Neutrophil (primary cell): Measurements from ENCODE around the gene ATP6V1D.

Experiments
- H3K27ac ChIP-seq: fragments of 200-600 bp; sonication (generic); 2 replicates; pipeline ENCODE4 v1.5.1; 2016; ENCODE audit warnings: mild to moderate bottlenecking, moderate library complexity
- H3K27me3 ChIP-seq: fragments of 200-600 bp; sonication (generic); 2 replicates; pipeline ENCODE4 v1.6.0; 2016; ENCODE audit warnings: mild to moderate bottlenecking
- H3K36me3 ChIP-seq: fragments of 200-600 bp; sonication (generic); 2 replicates; pipeline ENCODE4 v1.5.1; 2017
- H3K4me1 ChIP-seq, 2 experiments: fragments of 200-600 bp in 1 of 2; sonication (generic) in 1 of 2; 1 replicate in 1 of 2; 2 replicates in 1 of 2; pipeline versions ENCODE4 v1.5.1 to v1.6.1; 2013 to 2016; ENCODE audit warnings: low read depth in 1 of 2, low read length in 1 of 2, mild to moderate bottlenecking in 1 of 2, moderate library complexity in 1 of 2; ENCODE audit not compliant: control insufficient read depth in 1 of 2, insufficient read depth in 1 of 2
- H3K4me3 ChIP-seq, 2 experiments: fragments of 200-600 bp in 1 of 2; sonication (generic) in 1 of 2; 1 replicate in 1 of 2; 2 replicates in 1 of 2; pipeline ENCODE4 v1.5.1; 2013 to 2016; ENCODE audit warnings: low read depth in 1 of 2, low read length in 1 of 2, mild to moderate bottlenecking in 1 of 2, moderate library complexity in 1 of 2
- H3K9me3 ChIP-seq: fragments of 200-600 bp; sonication (generic); 2 replicates; pipeline ENCODE4 v1.5.1; 2016
- TF ChIP-seq, protein P1 (sequence below): fragments of 200-600 bp; sonication (generic); IDR thresholded peaks from 2 replicates; pipeline ENCODE4 v1.5.1; 2016; ENCODE audit warnings: antibody characterized with exemption

ATP6V1D gene

DNA sequence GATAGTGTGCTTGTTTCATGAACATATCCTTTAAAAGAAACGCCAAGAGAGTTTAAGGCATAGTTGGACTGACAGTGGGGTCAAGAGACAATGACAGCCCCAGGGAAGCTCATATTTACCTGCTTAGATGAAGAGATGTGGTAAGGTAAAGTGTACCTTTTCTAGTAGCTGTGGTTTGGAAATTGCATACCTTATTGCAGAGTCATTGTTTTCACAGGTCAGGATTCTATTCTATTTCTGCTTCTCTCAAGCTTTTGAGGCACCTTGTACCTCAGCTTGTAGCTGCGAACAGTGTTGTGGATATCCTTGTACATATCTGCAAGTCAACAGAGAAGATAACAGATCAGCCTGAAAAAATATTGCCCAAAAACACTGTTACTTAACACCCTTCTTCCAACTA lies 47.7 kb downstream of the ATP6V1D start:
- Histone ChIP-seq H3K4me1 (no peaks in the 10 kb centered on the region), H3K4me3 (no peak overlapping the region), H3K36me3 (peaks cover 3% of the 10 kb centered on the region), H3K9me3 (no peaks in the 10 kb centered on the region), H3K27ac (no peak overlapping the region), H3K27me3 (no peaks in the 10 kb centered on the region)
- TF ChIP-seq, protein P1, sequence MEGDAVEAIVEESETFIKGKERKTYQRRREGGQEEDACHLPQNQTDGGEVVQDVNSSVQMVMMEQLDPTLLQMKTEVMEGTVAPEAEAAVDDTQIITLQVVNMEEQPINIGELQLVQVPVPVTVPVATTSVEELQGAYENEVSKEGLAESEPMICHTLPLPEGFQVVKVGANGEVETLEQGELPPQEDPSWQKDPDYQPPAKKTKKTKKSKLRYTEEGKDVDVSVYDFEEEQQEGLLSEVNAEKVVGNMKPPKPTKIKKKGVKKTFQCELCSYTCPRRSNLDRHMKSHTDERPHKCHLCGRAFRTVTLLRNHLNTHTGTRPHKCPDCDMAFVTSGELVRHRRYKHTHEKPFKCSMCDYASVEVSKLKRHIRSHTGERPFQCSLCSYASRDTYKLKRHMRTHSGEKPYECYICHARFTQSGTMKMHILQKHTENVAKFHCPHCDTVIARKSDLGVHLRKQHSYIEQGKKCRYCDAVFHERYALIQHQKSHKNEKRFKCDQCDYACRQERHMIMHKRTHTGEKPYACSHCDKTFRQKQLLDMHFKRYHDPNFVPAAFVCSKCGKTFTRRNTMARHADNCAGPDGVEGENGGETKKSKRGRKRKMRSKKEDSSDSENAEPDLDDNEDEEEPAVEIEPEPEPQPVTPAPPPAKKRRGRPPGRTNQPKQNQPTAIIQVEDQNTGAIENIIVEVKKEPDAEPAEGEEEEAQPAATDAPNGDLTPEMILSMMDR = no peak
